ENCODE data around the gene GRID2.

- TF ChIP-seq, protein P1, sequence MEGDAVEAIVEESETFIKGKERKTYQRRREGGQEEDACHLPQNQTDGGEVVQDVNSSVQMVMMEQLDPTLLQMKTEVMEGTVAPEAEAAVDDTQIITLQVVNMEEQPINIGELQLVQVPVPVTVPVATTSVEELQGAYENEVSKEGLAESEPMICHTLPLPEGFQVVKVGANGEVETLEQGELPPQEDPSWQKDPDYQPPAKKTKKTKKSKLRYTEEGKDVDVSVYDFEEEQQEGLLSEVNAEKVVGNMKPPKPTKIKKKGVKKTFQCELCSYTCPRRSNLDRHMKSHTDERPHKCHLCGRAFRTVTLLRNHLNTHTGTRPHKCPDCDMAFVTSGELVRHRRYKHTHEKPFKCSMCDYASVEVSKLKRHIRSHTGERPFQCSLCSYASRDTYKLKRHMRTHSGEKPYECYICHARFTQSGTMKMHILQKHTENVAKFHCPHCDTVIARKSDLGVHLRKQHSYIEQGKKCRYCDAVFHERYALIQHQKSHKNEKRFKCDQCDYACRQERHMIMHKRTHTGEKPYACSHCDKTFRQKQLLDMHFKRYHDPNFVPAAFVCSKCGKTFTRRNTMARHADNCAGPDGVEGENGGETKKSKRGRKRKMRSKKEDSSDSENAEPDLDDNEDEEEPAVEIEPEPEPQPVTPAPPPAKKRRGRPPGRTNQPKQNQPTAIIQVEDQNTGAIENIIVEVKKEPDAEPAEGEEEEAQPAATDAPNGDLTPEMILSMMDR (IDR thresholded peaks at IDR 0.05; ENCODE audit: poor library complexity, severe bottlenecking) = no peak
- TF ChIP-seq, protein P2, sequence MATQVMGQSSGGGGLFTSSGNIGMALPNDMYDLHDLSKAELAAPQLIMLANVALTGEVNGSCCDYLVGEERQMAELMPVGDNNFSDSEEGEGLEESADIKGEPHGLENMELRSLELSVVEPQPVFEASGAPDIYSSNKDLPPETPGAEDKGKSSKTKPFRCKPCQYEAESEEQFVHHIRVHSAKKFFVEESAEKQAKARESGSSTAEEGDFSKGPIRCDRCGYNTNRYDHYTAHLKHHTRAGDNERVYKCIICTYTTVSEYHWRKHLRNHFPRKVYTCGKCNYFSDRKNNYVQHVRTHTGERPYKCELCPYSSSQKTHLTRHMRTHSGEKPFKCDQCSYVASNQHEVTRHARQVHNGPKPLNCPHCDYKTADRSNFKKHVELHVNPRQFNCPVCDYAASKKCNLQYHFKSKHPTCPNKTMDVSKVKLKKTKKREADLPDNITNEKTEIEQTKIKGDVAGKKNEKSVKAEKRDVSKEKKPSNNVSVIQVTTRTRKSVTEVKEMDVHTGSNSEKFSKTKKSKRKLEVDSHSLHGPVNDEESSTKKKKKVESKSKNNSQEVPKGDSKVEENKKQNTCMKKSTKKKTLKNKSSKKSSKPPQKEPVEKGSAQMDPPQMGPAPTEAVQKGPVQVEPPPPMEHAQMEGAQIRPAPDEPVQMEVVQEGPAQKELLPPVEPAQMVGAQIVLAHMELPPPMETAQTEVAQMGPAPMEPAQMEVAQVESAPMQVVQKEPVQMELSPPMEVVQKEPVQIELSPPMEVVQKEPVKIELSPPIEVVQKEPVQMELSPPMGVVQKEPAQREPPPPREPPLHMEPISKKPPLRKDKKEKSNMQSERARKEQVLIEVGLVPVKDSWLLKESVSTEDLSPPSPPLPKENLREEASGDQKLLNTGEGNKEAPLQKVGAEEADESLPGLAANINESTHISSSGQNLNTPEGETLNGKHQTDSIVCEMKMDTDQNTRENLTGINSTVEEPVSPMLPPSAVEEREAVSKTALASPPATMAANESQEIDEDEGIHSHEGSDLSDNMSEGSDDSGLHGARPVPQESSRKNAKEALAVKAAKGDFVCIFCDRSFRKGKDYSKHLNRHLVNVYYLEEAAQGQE (IDR thresholded peaks at IDR 0.05; ENCODE audit: borderline replicate concordance) = no peak
Measured at GRCh38 chr4:93066749-93067148, 763.0 kb downstream of the GRID2 start.

Measured in neural cell (in vitro differentiated cells).